ENCODE measurements around the gene FMN2. TPM values are rescaled to one million over a fixed set of nuclear protein-coding genes. Genes with fewer than 3 reads are reported as not detected.

Gene FMN2
- total RNA-seq, 1 donor from 2014 or later, result 150 TPM

DNA sequence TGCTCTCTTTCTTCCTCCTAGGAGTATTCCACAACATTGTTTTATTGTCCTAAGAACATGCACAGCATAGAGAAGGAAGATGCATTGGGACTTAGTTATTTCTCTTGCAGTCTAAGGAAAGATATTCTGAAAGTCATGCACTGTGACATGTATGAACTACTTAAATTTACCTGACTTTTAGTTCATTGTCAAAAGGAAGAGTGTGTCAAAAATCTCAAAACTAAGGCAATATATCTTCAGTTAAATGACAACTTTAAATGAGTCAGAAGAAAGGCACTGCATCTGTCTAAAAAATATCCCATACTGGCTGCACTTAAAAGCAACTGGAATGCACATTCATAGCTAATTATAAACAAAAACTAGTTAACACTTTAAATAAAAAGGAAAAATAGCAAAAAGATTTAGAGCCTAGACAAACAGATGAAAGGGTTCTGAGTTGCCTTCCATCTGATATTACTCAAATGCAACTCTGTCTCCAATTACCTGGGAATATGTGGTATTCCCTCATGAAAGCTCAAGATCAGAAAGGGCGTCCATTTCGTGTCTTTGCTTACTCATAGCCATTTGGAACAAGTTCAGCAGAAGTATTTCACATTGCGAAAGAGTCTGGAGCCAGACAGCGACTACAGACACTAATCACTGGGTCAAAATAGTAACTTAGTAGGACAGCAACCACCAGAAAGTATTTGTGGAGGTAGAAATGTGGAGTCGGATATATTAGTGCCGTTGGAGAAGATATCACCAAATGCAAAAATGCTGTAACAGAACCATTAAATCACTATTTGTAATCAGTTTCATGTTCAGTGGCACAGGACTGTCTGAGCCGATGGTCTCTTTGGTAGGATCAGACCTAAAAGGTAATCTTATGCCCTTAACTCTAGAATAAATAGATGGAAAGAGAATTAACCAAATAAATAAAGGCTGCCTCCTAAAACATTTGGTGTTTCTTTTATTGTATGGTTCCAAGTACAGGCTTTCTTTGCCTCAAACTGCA is 294.6 kb downstream of the FMN2 start:
- Mint-ChIP-seq H3K4me3 (ENCODE audit: unreplicated experiment) (no peak overlapping the region), H3K27me3 (ENCODE audit: unreplicated experiment) (no peaks in the 10 kb centered on the region), H3K4me1 (ENCODE audit: low read depth, unreplicated experiment) (no peaks in the 10 kb centered on the region), H3K9me3 (ENCODE audit: unreplicated experiment) (peaks cover 6% of the 10 kb centered on the region), H3K36me3 (ENCODE audit: unreplicated experiment) (peaks cover 15% of the 10 kb centered on the region), H3K27ac (ENCODE audit: unreplicated experiment) (no peak overlapping the region)
- TF ChIP-seq, protein P1, sequence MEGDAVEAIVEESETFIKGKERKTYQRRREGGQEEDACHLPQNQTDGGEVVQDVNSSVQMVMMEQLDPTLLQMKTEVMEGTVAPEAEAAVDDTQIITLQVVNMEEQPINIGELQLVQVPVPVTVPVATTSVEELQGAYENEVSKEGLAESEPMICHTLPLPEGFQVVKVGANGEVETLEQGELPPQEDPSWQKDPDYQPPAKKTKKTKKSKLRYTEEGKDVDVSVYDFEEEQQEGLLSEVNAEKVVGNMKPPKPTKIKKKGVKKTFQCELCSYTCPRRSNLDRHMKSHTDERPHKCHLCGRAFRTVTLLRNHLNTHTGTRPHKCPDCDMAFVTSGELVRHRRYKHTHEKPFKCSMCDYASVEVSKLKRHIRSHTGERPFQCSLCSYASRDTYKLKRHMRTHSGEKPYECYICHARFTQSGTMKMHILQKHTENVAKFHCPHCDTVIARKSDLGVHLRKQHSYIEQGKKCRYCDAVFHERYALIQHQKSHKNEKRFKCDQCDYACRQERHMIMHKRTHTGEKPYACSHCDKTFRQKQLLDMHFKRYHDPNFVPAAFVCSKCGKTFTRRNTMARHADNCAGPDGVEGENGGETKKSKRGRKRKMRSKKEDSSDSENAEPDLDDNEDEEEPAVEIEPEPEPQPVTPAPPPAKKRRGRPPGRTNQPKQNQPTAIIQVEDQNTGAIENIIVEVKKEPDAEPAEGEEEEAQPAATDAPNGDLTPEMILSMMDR (IDR thresholded peaks at IDR 0.05; ENCODE audit: partially characterized antibody, unreplicated experiment), result no peak
- no peak for DNase-seq

DNA sequence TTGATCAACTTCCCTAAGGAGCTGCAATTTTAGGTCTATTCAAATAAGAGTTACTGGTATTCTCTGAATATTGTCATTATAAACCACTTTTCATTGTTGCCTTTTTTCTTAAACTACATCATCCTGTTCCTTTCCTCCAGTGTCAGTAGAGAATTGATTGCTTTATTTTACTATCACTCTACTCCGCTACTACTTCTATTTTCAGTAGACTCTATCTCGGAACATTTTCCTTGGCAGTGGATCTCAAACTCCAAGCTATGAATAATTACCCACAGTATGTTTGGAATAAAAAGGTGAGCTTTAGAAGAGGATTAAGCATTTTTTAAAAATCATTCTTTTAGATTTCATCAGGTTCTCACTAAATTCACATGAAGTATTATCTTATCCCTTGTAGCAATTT is 295.4 kb downstream of the FMN2 start:
- Mint-ChIP-seq H3K4me1 (ENCODE audit: low read depth, unreplicated experiment) (no peaks in the 10 kb centered on the region), H3K4me3 (ENCODE audit: unreplicated experiment) (no peak overlapping the region), H3K9me3 (ENCODE audit: unreplicated experiment) (peaks cover 2% of the 10 kb centered on the region), H3K27me3 (ENCODE audit: unreplicated experiment) (no peaks in the 10 kb centered on the region), H3K36me3 (ENCODE audit: unreplicated experiment) (peaks cover 8% of the 10 kb centered on the region), H3K27ac (ENCODE audit: unreplicated experiment) (no peak overlapping the region)
- no peak for DNase-seq
- TF ChIP-seq, protein P1 (IDR thresholded peaks at IDR 0.05; ENCODE audit: partially characterized antibody, unreplicated experiment), result no peak

DNA sequence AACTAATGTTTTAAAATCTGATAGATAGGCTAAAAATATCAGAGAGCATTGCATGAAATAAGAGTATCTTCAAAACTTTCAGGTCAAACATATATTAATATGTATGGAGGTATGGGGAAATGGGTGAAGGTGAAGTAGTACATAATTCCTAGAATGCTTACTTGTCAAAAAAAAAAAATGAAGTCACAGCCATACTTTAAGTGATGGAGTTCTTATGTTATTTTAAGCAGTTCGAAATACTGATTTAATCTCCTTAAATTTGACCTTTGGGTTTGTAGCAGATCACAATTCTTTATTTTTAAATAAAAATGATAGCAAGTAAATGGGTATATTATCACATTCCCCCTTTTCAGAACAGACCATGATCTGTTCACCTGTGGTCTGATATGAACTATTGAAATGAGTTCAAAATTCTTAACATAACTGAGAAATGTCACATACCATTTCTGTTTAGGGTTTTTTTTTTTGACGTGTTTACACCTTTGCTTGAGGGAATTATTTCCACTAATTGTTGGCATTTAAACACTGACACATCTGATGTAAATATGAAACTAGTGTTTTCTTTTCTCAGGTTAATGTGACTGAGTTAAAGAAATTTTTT is 300.1 kb downstream of the FMN2 start:
- no peaks in the 10 kb centered on the region for H3K9me3 Mint-ChIP-seq (ENCODE audit: unreplicated experiment)
- H3K27me3 Mint-ChIP-seq (ENCODE audit: unreplicated experiment), result no peaks in the 10 kb centered on the region
- no peak overlapping the region for H3K4me3 Mint-ChIP-seq (ENCODE audit: unreplicated experiment)
- no peaks in the 10 kb centered on the region for H3K4me1 Mint-ChIP-seq (ENCODE audit: low read depth, unreplicated experiment)
- peaks cover 10% of the 10 kb centered on the region for H3K36me3 Mint-ChIP-seq (ENCODE audit: unreplicated experiment)
- no peak for DNase-seq
- H3K27ac Mint-ChIP-seq (ENCODE audit: unreplicated experiment), result no peak overlapping the region
- TF ChIP-seq, protein P1 (IDR thresholded peaks at IDR 0.05; ENCODE audit: partially characterized antibody, unreplicated experiment), result no peak

DNA sequence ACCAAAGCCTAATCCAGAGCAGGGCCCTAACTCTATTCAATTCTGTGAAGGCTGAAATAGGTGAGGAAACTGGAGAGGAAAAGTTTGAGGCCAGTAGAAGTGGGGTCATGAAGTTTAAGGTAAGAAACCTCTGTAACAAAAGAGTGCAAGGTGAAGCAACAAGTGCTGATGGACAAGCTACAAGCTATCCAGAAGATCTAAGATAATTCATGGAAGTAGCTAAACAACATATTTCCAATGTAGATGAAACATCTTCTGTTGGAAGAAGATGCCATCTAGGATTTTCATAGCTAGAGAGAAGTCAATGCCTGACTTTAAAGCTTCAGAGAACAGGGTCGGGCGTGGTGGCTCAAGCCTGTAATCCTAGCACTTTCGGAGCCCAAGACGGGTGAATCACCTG is 302.7 kb downstream of the FMN2 start:
- H3K4me1 Mint-ChIP-seq (ENCODE audit: low read depth, unreplicated experiment), result no peaks in the 10 kb centered on the region
- peaks cover 10% of the 10 kb centered on the region for H3K36me3 Mint-ChIP-seq (ENCODE audit: unreplicated experiment)
- peaks cover 4% of the 10 kb centered on the region for H3K27me3 Mint-ChIP-seq (ENCODE audit: unreplicated experiment)
- TF ChIP-seq, protein P1 (IDR thresholded peaks at IDR 0.05; ENCODE audit: partially characterized antibody, unreplicated experiment), result no peak
- DNase-seq, result no peak
- no peak overlapping the region for H3K27ac Mint-ChIP-seq (ENCODE audit: unreplicated experiment)
- H3K9me3 Mint-ChIP-seq (ENCODE audit: unreplicated experiment), result peaks cover 2% of the 10 kb centered on the region
- H3K4me3 Mint-ChIP-seq (ENCODE audit: unreplicated experiment), result no peak overlapping the region

DNA sequence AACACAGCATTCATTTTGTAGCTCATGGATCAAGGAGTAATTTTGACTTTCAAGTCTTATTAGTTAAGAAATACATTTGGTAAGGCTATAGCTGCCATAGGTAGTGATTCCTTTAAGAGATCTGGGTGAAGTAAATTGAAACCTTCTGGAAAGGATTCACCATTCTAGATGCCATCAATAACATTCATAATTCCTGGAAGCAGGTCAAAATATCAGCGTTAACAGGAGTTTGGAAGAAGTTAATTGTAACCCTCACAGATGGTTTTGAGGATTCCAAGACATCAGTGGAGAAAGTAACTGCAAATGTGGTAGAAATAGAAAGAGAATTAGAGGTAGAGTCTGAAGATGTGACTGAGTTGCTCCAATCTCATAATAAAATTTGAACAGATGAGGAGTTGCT is 303.7 kb downstream of the FMN2 start:
- DNase-seq, result no peak
- no peak overlapping the region for H3K4me3 Mint-ChIP-seq (ENCODE audit: unreplicated experiment)
- TF ChIP-seq, protein P1 (IDR thresholded peaks at IDR 0.05; ENCODE audit: partially characterized antibody, unreplicated experiment), result no peak
- peaks cover 4% of the 10 kb centered on the region for H3K27me3 Mint-ChIP-seq (ENCODE audit: unreplicated experiment)
- H3K36me3 Mint-ChIP-seq (ENCODE audit: unreplicated experiment), result peaks cover 10% of the 10 kb centered on the region
- peaks cover 2% of the 10 kb centered on the region for H3K9me3 Mint-ChIP-seq (ENCODE audit: unreplicated experiment)
- H3K27ac Mint-ChIP-seq (ENCODE audit: unreplicated experiment), result no peak overlapping the region
- no peaks in the 10 kb centered on the region for H3K4me1 Mint-ChIP-seq (ENCODE audit: low read depth, unreplicated experiment)
